CD4-positive, alpha-beta T cell treated with Interleukin-1 beta for 1 hour (primary cell): Measurements from ENCODE around the gene GORASP2.
A peak's percentile ranks its signal among the peaks of the same experiment; 100 is the strongest.
"Not testable (repeated sequence)": the region's sequence is repeated elsewhere in the genome, so short reads cannot be mapped to it uniquely, and the experiment has no call there.

Experiments used
- DNase-seq, 2 donors: peaks; one replicate each; pipeline ENCODE4 v3.0.0-alpha.2; 2020 to 2022

The GORASP2 gene

DNA sequence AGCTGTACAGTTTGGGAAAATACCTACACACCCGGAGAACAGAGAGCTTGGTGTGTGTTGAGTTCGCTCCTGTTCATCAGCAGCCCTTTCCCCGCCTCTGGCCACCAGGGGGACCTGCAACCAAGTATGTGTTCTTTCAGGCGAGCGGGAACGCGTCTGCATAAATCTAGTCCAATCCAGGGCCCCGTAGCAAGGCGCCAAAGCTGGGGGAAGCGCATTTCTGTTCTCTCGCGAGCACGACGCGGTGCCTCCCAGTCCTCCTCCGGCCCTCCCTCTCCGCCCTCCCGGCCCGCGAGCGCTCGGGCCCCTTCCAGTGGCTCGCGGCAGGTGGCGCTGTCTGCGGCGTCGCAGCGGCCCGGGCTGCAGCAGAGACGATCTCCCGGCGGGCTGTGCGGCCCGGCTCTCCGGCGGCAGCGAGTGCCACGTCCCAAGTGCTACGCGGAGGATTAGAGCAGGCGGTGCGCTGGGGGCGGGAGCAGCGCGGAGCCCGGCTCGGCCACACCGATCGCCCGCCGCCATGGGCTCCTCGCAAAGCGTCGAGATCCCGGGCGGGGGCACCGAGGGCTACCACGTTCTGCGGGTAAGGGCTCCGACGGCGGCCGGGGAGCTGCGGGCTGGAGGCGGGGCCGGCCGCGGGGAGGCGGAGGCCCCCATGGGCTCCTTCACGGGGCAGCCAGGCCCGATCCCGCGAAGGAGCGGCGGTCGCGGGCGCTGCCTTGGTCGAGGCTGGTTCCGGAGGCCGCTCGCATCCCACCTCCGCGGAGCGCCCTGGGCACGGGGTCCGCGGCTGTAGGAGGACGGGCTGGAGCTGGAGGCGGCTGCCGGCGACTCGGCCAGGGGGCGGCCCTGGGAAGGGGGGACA is at the start of gene GORASP2:
GORASP2 (plus strand) TSS at position 430 of the 862 bp plus-strand sequence; CDS start at position 518, 88 bp downstream.
- DNase-seq, result peak; percentile 99

DNA sequence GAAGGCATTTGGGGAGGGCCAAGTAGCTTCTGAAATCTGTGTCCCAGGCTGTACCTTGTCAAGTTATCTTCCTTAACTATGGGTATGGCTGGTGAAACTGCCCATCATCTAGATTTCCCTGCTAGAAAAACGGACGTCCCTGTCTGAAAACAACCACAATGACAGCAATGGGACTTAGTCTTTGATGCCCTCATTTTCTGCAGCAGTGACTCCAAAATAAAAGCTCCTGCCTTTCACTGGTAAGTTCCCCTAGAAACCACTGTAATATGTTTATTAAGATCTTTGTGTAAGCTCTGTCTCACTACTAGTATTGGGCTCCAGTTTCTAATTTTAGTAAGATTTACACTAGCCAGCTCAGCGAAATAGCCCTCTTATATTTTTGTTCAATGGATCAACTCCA is 47.2 kb upstream of the GORASP2 start:
- DNase-seq, result no peak

DNA sequence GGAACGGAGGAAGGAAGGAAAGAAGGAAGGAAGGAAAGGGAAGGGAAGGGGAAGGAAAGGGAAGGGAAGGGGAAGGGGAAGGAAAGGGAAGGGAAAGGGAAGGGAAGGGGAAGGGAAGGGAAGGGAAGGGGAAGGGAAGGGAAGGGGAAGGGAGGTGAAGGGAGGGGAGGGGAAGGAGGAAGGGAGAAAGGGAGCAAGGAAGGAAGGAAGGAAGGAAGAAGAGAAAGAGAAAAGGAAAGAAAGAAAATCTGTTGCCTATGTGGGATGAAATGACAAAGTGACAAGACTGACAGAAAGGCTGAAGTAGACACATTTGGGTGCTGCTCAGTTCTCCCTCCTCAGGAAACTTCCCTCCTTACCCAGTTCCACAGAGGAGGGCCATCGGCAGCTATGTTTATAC is 46.3 kb upstream of the GORASP2 start:
- no peak for DNase-seq

DNA sequence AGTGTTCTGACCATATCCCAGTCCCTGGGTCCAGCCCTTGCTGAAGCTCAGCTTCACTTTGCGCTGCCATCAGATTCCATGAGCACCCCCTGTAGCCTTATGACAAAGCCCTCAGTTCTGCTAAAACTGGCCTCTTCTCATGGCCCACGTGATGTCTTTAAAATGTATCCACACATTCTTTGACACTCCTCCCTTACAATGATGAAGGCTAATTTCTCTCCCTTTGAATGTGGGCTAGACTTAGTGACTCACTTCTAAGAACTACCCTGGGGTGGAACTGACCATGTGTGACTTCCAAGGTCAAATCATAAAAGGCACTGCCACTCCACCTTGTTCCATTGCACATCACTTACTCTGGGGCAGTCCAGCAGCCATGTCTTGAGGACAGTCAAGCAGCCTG is 45.4 kb upstream of the GORASP2 start:
- DNase-seq, result no peak

GRCh38 chr2:170885130-170885791 is 43.8 kb upstream of the GORASP2 start:
- no peak for DNase-seq

DNA sequence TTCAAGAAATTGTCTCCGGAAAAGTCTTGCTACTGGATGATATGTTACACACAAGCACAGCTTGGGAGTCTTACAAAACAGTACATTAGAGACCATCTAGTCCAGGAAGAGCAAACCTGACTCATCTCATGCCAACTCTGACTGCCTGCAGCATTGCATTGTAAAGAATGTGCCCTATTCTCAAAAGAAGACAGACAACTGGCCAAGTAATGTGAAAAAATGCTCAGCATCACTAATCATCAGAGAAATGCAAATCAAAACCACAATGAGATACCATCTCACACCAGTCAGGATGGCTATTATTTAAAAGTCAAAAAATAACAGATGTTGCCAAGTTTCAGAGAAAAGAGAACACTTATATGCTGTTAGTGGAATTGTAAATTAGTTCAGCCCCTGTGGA is 42.7 kb upstream of the GORASP2 start:
- DNase-seq, result no peak

DNA sequence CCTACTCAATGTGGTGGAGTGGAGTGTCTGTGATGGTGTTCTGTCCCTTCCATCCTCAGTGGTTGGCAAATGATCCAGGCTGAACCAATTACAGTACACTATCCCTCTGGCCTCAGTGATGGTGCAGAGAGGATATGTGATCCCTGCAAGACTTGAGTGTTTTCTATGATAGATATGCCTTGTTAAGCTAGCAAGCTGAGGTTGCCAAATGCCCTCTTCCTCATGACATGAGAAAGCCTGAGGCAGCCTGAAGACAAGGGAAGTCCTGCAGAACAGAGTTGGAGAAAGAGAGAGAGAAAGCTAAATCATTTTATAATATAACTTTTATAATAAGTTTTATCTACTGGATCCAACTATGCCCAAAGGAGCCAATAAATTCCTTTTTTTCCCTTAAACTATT is 41.6 kb upstream of the GORASP2 start:
- no peak for DNase-seq

DNA sequence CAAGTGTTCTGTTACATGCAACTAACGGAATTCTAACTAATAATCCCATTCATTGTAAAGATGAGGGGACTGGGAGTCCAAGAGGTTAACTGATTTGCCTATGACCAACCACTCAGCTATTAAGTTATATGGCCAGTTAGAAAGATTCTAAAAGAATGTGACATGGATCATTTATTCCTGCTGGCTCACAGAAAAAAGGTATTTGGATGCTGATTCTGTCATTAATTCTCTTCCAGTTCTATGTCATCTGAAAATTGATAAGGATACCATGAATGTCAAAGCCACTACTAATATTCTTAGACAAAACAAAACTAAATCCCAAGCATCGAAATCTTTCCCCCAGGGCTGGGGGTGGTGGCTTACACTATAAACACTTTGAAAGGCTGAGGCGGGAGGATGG is 41.2 kb upstream of the GORASP2 start:
- no peak for DNase-seq

- DNase-seq, result no peak
These were observed 37.2 kb upstream of the GORASP2 start for GRCh38 chr2:170891893-170892292.

GRCh38 chr2:170892391-170892951 is 36.6 kb upstream of the GORASP2 start:
- DNase-seq, result no peak

DNA sequence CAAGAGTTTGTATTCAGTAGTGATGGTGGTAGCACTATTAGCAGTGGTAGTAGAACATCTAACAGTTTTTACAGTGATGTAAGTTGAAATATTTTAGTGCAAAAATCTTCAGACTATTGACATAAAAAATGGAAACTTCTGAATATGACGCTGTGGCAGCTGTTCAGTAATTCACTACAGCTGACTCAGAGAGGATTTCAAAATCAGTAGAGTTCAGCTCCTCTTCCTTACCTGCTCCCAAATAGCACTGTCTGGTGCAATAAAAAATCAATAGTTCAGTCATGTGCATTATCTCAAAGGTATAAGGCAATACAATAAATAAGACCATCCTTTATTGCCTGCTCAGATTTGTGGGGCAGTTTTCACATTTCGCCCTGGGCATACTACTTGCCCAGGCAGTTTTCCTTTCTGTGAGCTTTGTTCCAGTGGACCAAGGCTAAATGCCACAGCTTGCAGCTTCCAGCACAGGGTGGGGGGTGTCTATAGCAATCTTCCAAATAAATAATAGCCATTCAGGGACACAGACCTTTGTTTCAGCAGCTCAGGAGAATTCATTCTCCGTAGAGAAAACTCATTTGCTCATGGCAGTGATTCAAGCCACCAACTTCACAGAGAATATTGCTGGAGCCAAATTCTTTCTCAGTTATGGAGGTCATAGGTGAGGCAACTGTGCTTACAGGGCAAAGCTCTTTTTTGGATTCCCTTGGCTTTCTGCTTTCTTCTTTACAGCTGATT is 33.9 kb upstream of the GORASP2 start:
- no peak for DNase-seq

GRCh38 chr2:170896622-170897021 is 32.4 kb upstream of the GORASP2 start:
- no peak for DNase-seq

DNA sequence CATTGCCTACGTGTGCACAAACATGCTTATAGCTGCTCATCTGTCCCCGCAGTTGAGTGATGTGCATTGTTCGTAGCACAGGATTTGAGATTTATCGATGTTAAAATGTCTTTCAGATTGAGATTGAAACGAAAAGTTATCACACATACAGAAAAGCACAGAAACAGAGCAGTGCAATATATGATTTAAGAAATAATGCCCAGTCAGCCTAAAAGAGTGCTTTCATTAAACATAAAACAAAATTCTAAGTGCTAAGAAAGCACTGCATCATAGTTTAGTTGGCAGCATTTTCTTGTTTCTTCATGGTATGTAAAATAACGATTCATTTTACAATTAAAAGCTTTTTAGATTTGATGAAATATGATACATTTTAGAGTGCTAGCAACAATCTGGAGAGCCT is 31.9 kb upstream of the GORASP2 start:
- DNase-seq, result no peak

GRCh38 chr2:170905864-170906263 is 23.2 kb upstream of the GORASP2 start:
- no peak for DNase-seq

DNA sequence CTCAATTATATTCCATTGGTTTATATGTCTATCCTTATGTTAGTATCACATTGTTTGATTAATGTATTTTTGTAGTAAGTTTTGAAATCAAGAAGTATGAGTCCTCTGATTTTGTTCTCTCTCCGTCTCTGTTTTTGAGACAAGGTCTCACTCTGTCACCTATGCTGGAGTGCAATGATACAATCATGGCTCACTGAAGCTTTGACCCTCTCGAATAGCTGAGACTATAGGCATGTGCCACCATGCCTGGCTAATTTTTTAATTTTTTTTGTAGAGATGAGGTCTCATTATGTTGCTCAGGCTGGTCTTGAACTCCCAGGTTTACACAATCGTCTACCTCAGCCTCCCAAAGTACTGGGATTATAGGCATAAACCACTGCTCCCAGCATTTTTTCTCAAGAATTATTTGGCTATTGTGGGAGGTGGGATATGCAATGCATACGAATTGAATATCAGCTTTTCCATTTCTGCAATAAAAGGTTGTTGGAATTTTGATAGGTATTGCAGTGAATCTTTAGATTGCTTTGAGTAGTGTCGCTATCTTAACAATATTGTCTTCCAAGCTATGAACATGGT is 17.7 kb upstream of the GORASP2 start:
- no peak for DNase-seq

GRCh38 chr2:170914994-170915666 is 13.9 kb upstream of the GORASP2 start:
- DNase-seq, result not testable (repeated sequence)

- no peak for DNase-seq
These were observed 11.7 kb upstream of the GORASP2 start for GRCh38 chr2:170917219-170917913.

- no peak for DNase-seq
These were observed 11.1 kb upstream of the GORASP2 start for GRCh38 chr2:170917957-170918356.

DNA sequence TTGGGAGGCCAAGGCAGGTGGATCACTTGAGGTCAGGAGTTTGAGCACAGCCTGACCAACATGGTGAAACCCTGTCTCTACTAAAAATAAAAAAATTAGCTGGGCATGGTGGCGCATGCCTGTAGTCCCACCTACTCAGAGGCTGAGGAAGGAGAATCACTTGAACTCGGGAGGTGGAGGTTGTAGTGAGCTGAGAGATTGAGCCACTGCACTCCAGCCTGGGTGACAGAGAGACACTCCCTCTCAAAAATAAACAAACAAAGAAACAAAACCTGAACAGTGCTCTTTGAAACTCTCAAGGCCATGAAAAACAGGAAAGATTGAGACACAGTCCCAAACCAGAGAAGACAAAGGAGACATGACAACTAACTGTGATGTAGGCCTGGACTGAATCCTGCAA is 7.2 kb upstream of the GORASP2 start:
- not testable (repeated sequence) for DNase-seq

DNA sequence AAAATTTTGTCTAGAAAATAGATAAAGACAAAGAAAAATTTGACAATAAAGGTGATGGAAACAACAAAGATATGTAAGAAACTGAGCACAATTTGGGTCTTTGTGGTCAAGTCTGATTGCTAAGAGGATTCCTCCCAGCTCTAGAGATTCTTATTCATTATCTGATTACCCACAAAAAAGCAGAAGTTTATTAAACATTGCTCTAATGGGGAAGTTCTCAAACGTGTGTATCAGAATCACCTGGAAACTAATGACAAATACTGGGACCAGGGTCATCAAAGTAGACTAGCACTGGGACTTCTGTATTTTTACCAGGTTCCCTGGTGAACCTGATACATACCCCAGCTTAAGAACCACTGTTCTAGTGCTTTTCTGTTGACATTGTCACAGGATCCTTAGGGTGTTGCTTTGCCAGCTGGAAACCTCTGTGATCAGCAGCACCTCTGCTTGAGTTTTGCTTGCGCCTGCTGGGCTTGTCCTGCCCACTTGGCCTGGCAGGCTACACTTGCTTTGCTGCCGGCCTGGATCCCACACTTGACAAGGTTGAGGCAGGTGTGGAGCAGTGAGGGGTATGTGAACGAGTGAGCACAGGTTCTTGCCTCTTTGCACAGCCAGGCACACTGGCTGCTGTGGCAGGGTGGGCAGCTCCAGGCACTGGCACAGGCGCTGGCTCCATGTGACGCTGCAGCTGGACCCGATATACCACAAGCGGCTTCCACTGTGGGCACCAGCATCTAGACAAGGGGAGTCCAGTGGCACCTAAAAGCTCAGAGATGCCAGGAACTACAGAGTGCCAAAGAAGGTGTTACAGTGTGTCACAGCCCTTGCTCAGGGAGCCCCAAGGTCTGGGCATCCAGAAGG is 6.2 kb upstream of the GORASP2 start:
- DNase-seq, result no peak

- no peak for DNase-seq
These were observed 5.3 kb upstream of the GORASP2 start for GRCh38 chr2:170923799-170924198.
